TTC549 (cell line): ENCODE measurements around the gene PIP5KL1.

Source experiments
- FAIRE-seq: peaks from 2 replicates; lab custom pipeline; 2012; peaks lifted over from hg19 to GRCh38; lab: Jason Lieb, UNC

Gene PIP5KL1, protein sequence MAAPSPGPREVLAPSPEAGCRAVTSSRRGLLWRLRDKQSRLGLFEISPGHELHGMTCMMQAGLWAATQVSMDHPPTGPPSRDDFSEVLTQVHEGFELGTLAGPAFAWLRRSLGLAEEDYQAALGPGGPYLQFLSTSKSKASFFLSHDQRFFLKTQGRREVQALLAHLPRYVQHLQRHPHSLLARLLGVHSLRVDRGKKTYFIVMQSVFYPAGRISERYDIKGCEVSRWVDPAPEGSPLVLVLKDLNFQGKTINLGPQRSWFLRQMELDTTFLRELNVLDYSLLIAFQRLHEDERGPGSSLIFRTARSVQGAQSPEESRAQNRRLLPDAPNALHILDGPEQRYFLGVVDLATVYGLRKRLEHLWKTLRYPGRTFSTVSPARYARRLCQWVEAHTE

DNA sequence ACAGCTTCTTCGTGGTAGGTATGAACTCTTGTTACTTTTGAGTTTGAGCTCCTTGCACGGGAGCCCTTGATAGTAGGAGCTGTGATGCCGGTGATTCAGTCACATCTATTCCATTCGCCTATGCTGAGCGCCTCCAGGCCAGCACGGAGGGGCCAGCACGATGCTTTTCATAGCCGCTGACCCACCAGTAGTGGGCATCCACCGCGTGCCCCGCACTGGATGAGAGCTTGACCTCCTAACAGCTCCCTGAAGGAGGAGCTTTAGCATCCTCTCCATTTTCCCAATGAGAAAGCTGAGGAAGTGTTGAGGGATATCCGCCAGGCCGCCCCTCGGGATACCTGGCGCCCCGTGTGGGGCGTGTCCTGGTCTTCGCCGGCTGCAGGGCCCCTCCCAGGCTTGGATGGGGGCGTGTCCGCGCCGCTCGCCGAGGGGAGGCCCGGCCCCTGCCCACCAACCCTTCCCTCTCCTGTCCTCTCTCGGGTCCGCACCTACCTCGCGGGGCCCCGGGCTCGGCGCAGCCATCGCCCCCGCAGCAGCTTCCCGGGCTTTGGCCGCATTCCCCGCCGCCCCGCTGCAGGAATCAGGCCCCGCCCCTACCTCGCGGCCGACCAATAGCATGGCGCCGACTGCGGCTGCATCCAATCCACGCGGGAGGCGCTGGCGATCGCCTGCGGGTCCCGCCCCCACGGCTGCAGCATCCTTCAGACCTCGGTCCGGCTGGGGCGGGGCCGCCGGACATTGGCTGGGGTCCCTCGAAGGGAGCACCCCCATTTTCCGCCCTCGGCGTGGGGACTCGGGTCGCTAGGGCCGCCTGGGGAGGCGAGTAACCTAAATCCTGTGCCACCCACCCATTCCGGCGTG lies at the start of gene PIP5KL1:
TSS of gene PIP5KL1 (minus strand) at position 547 of the 861 bp plus-strand sequence. CDS start at position 522, 25 bp downstream.
- FAIRE-seq, result no peak

DNA sequence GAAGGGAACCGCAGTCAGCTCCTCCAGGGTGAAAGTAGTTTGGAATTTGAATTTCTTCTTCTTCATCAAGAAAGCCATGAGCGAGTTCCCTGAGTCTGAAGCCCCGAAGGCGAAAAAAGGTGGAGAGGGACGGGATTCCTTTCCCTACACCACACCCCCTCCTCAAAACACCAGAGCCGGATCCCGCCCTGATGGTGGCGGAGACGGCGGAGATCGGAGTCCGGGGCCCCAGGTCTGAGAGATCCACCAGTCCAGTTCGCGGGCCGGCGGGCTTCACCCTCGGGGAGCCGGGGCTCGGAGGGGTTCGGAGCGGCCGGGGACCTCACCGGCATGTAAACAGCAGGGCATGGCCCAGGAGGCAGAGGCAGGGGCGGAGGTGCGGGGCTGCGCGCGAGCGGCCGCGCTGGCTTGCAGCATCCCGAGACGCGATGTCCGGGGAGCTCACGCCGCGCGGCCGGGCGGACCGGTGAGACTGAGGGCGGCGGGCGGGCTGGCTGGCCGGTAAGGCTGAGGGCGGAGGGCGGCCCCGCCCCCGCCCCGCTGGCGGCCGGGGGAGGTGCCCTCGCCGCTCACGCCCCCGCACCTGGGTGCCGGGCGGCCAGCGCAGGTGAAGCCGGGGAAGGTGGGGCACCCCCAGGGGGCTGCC lies 49.6 kb upstream of the PIP5KL1 start:
- FAIRE-seq, result no peak

DNA sequence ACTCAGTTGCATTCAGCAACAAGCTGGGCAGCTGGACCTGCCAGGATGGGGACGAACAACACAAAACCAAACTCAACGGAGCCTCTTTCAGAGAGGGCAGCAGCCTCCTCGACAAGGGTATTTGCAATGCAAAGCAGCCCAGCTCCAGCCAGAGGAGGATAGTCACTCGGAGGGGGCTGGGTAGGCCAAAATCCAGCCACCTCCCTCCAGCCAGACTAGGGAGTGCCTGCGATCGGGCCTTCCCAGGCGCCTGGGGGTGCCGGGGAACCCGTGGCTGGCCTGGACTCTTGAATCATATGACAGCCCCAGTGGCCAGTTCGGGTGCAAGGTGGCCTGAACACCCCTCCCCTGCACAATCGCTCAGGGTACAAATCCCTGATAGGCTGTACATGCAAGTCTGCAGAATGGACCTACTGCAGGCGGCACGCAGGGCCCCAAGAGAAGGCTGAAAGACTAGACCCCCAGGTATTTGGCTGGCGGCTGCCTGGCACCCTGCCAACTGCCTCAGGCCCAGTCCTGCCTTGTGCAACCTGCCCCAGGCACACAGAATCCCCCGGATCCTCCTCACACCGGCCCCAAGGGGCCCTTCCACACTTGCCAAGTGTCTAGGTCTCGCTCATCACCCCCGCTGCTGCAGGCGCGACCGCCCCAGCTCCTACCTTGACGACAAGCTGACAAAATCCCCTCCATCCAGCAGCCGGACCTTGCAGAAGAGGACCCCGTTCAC lies 48.9 kb upstream of the PIP5KL1 start:
- FAIRE-seq, result no peak

DNA sequence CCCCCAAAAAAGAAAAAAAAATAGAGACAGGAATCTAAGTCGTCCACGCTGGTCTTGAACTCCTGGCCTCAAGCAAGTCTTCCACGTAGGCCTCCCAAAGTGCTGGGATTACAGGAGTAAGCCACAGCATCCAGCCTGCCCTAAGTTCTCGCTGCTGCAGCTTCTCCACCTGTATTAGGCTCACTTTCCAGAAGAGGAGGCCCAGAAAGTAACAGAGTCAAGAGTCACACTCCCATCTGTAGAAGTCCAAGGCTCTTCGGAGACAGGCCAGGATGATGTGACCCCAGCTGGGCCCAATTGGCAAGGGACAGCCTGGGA lies 48.4 kb upstream of the PIP5KL1 start:
- FAIRE-seq, result no peak

DNA sequence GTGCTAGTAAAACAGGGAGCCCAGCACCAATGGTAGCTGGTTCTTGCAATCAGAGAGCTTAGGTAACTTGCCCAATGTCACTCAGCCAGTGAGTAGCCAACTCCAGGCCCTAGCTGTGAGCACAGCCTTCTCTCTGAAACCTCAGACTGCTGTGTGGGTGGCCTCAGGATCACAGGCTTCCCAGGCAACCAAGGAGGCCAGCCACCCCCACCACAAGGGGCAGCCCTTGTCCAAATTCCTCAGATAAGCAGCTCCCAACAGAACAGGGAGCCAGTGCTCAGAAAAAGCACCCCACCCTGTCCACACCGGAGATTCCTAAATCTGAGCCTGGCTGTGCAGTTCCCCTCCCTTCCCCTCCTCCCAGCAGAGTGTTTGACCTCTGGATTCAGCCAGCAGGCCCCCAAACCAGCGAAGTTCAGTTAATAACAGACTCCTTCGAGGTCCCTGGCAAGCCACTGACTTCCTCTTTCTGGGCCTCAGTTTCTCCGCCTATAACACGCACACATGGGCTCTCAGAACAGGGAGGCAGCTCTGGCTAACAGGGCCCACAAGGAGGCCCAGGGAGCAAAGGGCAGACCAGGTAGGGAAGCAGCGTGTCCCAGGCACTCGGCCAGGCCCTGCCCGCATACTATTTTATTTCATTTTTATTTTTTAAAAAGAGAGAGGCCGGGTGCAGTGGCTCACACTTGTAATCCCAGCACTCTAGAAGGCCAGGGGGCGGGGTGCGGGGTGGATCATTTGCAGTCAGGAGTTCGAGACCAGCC lies 47.5 kb upstream of the PIP5KL1 start:
- no peak for FAIRE-seq

DNA sequence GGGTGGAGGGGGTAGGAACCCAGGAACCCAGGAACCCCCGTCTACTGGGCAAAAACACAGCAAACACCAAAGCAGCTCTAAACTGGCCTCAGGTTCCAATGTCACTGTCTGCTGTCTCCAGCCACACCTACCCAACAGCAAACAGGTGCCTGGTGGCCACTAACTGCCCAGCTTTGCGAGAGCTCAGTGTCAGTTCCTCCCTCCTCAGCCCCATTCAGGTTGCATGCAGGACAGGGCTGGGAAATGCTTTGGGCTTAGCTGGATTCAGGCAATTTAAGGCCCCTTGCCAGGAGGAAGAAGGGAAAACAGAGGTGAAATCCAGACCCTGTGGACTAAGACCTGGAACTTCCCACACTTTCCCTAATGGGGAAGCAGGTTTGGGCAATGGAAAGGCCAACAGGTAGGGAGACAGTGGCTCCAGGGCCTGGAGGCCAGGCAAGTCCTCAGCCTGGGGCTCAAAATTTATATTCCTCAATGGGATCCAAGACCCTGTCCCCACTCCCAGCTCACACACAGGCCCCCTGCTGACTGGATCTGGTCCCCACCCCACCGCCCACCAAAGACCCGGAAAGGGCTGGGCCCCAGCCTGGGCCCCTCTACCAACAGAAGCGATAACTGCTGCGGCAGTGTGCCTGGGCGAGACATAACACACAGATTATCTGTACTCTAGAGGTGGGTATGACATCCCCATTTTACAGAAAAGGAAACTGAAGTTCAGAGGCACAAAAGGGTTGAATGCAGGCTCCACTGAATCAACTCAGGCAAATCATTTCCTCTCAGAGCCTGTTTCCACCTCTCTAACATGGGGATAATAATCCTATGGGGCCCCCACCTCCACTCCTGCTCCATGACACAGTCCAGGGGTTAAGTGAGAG lies 46.7 kb upstream of the PIP5KL1 start:
- no peak for FAIRE-seq

DNA sequence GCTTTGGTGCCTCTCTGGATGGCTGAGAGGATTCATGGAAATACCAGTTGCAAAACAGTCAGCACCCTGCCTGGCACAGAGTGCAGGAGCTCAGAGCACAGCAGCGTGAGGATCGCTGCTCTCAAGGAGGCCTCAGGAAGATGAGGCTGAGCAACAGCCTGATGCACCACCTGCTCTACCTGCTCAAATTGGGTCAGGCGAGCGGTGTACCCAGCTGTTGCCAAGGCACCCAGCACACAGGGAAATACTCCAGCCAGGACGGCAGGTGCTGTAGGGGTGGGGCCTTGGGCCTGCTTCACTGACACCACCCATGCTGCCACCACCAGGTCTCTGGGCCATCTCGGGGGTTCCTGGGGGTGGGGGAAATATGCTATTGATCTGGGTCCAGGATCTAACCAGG lies 45.9 kb upstream of the PIP5KL1 start:
- no peak for FAIRE-seq

DNA sequence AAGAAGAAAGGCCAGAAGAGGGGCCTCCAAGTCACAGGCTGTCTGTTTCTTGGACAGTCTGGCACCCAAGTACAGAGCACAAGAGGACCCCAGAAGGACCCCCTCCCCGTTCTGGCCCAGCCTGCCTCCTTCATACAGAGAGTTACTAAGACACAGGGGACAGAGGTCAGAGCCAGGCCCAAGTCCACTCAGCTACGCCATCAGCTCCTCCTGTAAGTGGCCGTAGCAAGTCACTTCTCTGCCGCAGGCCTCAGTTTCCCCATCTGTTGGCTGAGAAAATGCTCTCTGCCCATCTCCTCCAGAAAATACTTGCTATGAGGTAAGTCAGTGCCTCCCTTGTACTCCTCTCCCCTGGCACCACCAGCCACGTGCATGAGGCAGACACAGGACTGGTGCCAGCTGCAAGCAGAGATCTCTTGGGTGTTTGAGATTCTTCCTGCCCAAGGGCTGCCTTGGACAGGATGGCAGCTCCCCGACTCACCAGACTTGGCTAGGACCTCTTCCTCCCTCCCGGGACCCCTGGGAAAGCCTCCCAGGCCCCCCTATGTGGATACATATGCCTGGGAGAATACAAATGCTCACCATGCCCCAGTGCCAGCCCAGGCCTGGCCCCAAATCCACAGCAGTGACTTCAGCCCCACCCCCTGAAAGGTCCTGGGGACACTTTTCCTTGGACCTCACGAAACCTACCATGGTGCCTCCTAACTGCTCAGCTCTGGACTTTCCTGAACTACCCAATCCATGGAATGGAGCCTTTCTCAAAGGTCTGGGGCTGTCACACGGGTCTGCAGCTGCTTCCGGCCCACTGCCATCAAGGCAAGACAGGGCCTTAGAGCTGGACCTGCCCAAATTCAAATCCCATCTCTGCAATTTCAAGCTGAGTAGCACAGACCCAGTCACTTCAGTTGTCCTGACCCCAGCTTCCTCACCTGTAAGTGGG lies 45.1 kb upstream of the PIP5KL1 start:
- FAIRE-seq, result no peak

DNA sequence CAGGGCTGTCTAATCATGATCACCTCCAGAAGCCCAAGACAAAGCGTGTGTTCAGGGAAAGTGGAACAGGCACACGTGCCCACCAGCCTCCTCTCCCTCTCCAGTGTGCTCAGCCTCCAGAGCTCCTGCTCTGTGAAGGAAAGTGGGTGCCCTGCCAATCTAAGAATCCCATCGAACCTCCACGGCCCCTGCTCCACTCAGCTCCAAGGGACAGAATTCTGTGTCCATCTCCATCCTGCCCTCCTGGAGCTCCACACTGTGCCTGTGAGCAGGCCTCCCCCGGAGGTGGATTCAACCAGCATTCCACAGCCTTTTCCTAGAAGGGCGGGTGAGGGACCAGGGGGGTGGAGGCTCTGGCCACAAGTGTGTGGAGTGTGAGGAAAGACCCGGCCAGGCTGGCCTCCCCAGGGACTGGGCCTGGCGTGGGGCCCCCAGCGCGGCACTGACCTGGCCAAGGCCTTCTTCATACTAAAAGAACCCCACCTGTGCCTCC lies 44.2 kb upstream of the PIP5KL1 start:
- FAIRE-seq, result no peak

DNA sequence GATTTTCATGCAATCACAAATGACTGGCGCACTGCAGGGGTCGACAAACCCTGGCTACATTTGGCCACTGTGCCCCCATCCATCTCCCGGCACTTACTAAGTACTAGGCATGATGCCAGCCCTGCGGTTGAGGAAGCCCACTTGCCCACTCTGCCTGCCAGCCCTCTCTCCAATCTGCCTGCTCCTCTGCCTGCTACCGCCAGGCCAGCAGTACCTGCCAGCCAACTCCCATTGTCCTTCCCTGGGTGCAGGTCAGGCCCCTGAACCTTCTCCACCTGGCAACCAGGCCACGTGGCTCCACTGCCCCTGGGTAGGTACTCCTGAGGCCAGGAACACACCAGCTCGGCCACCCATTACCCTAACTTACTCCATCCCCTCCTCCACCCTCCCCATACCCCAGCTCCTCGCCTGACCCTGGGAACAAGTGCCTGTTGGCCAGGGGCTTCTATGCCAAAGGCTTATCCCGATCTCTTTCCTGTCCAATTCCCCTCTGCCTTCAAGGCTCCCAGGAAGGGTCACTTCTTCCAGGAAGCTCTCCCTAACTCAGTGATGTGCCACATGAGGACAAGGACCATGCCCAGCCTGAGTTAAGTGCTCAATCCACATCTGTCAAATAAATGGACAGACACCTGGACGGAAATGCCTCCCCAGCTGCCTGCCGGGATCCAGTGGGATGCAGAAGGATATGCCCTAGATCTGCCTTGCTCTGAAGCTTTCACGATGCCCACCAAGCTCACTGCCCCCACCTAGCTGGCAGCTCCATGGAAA lies 43.6 kb upstream of the PIP5KL1 start:
- FAIRE-seq, result no peak

DNA sequence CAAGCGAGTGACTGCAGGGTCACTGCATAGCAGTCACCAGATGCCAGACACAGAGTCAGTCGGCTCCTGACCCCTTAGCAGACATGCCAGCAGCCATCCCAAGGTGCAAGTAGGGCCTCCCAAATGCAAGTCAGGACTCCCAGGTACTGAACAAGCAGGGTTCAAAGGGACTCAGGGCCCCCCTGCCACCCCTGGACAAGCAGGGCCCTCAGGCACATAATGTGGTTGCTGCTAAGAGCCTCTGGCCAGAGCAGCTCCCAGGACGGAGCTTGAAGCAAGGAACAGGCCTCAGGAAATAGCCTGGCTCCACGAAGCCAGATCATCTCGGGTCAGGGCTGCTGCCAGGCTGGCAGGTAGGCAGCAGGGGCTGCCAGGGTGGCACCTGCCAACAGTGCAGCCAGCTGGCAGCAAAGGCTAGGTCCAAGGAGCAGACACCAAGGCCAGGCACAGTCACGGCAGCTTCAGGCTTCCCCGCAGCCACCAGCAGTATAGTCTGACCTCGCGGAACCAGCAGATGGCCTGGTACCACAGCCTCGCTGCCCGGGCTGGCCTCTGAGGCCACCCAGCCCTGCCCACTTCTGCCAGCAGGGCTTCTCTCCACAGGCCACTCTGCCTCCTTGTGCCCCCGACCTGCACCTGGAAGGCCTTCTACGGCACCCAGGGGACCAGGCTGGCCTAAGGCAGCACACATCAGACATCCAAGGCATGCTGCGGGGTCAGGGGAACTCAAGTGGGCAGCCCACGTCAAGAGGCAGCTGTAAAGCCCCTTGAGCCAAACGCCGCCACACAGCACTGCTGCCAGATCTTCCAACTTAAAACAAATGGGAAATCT lies 42.8 kb upstream of the PIP5KL1 start:
- no peak for FAIRE-seq

DNA sequence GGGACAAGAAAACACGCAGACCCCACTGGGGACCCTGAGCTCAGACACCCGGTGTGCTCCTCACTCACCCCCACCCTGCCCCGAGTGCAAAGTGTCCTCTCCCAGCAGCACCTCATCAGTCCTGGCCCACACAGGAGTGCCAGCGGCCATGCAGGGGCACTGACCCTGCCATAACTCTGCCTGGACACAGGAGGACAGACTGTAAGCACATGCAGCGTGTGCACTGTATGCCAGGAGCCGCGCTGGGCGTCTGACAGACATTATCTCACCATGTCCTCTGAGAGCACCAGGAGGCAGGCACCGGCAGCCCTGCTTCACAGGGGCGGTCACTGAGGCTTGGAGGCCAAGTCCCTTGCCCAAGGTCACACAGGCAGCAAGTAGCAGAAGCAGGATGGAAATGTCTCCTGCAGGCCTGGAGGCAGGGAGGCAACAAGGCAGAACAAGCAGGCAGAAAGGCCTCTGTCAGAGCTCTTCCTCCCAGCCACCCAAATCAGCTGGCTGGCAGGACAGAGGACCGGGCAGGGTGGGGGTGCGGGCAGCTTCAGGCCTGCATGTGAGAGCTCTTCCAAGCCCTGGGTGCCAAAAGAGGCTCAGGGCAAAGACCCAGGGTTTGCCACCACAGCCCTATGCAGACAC lies 41.8 kb upstream of the PIP5KL1 start:
- FAIRE-seq, result no peak

DNA sequence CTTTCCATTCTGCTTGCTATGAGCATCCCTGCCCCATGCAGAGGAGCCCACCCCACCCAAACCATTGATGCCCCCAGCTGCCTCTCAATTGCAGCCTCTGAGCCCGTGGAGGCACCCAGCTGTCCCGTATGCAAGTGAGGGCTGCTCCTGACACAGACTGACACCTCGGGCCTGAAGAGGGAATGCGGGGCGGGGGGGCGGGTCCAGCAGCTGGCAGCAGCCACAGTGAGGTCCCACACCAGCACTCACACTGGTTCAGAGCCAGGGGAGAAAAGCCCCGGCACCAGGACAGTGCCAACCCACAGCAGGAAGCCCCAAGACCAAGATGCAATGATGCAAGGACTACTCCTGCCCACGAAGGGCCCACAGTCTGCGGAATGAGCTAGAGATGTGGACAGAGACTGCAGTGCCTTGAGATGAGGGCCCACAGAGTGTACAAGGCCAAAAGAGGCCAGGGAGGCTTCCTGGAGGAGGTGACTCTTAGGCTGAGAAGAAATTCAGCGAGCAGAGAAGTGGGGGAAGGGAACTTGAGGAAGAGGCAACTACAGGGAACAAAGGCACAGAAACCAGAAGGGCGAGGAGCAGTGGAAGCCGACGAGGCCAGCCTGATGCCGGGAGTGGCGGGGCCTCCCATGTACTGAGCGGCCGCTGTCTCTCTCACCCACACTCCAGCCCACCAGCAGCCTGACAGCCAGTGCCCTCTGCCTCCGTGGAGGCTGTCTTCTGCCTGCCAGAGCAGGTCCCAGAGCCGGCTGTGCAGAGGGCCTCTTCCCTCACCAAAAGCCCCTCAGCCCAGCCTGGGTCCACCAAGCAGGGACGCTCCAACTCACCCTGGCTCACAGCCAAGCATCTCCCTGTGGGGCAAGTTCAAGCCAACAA lies 41.0 kb upstream of the PIP5KL1 start:
- FAIRE-seq, result no peak

DNA sequence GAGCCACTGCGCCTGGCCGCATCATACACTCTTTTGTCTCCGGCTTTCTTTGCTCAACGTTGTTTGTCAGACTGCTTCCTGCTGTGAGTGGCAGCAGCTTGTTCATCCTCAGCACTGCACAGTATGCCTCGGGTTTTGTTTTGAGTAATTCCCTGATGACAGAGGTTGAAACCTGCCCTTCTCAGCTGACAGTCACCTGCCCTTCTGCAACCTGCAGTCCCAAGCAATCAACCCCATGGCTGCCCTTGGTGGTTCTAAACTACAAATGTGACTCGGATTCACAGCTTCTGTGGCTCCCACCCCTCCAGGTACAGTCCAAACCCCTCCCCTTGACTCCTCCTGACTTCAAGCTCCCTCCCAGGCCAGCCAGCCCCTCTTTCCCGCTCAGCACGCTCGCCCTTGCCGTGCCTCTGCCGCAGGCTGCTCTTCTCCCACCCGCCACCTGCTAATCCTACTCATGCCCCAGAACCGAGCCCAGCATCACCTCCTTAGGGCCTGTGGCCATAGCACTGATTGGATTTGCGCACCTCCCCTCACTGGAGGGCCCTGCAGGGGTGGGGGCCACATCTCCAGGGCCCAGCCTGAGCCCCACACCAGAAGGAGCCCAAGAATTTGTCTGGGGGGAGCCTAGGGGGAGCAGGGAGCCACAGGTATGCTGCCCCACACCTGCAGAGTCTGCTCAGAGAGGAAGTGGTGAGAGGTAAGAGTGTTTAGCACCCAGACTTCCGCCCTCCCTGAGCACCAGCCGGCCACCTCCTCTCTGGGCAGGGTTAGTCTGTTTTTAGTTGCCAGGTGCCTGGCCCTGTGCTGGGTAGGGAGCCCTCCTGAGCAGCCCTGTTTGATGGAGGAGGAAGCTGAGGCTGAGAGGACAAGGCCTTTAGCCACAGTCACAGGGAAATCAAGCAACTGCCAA lies 40.1 kb upstream of the PIP5KL1 start:
- no peak for FAIRE-seq
